HepG2 (cell line): ENCODE measurements around the gene CCS. TPM values are rescaled to one million over a fixed set of nuclear protein-coding genes. Genes with fewer than 3 reads are reported as not detected.

Experiments used
- ETS1 ChIP-seq: sonication (generic); formaldehyde crosslinking; IDR thresholded peaks from 2 replicates; pipeline ENCODE4 v1.4.0; 2020; ENCODE audit warnings: missing genetic modification reagents
- HOXA3 ChIP-seq: sonication (generic); formaldehyde crosslinking; IDR thresholded peaks from 2 replicates; pipeline ENCODE4 v1.5.0; 2020; ENCODE audit warnings: missing genetic modification reagents
- JDP2 ChIP-seq: sonication (generic); formaldehyde crosslinking; IDR thresholded peaks from 2 replicates; pipeline ENCODE4 v1.8.1; 2022; ENCODE audit warnings: missing genetic modification reagents, borderline replicate concordance
- MEIS2 ChIP-seq: sonication (generic); formaldehyde crosslinking; IDR thresholded peaks from 2 replicates; pipeline ENCODE4 v1.9.0; 2021; ENCODE audit warnings: mild to moderate bottlenecking, missing genetic modification reagents
- NCOA2 ChIP-seq: sonication (generic); formaldehyde crosslinking; IDR thresholded peaks from 2 replicates; pipeline ENCODE4 v1.8.0; 2022; ENCODE audit warnings: inconsistent platforms
- POLR2AphosphoS2 ChIP-seq: IDR thresholded peaks from 2 replicates; pipeline ENCODE4 v1.6.1; 2011; ENCODE audit warnings: low read depth, low read length, improper control_type of control experiment
- RBM39 ChIP-seq: fragments of 200-400 bp; formaldehyde crosslinking; IDR thresholded peaks from one replicate; pipeline ENCODE4 v1.6.1; 2018; ENCODE audit warnings: antibody characterized with exemption, mild to moderate bottlenecking, low read depth, low read length; ENCODE audit not compliant: poor library complexity, severe bottlenecking
- SOX13 ChIP-seq, 3 experiments: fragments of 450-650 bp in 1 of 3; sonication (generic) in 1 of 3; formaldehyde crosslinking in 1 of 3; IDR thresholded peaks in 2 of 3; conservative IDR thresholded peaks in 1 of 3; 2 replicates each; pipeline versions ENCODE4 v1.5.0 to v1.6.1; 2016 to 2020; ENCODE audit warnings: antibody characterized with exemption in 1 of 3, mild to moderate bottlenecking in 1 of 3, missing compliant biosample characterization in 1 of 3, missing genetic modification reagents in 1 of 3, moderate library complexity in 1 of 3
- TFDP2 ChIP-seq: sonication (generic); formaldehyde crosslinking; IDR thresholded peaks from 2 replicates; pipeline ENCODE4 v1.4.0; 2020; ENCODE audit warnings: missing genetic modification reagents
- ZNF430 ChIP-seq: sonication (generic); formaldehyde crosslinking; IDR thresholded peaks from 2 replicates; pipeline ENCODE4 v1.9.0; 2021; ENCODE audit warnings: mild to moderate bottlenecking, missing genetic modification reagents
- ZNF503 ChIP-seq: sonication (generic); formaldehyde crosslinking; IDR thresholded peaks from 2 replicates; pipeline ENCODE4 v1.4.0; 2020; ENCODE audit warnings: missing genetic modification reagents
- ZNF616 ChIP-seq: sonication (generic); formaldehyde crosslinking; IDR thresholded peaks from 2 replicates; pipeline ENCODE4 v1.5.0; 2020; ENCODE audit warnings: low read depth, mild to moderate bottlenecking, missing genetic modification reagents
- polyA plus RNA-seq, 8 experiments: library from polyadenylated mRNA; depleted of rRNA in 3 of 8; stranded (reverse) in 7 of 8; unstranded in 1 of 8; fragments of >200 nt; fragmentation: Illumina TruSeq in 4 of 8; extraction: Trizol in 4 of 8; gene quantifications; 2 replicates each; pipeline versions ENCODE4 v1.2.1 to v1.2.3, GENCODE V29; 2011 to 2016; ENCODE audit warnings: low read depth in 4 of 8, missing spikeins in 1 of 8, mixed read lengths in 1 of 8; ENCODE audit not compliant: insufficient read depth in 1 of 8
- total RNA-seq, 5 experiments: library from RNA; depleted of rRNA; stranded (reverse); fragments of >200 nt; fragmentation: Illumina TruSeq; extraction: Trizol; gene quantifications; 2 replicates each; pipeline ENCODE4 v1.2.3, GENCODE V29; 2016; ENCODE audit warnings: low read depth in 1 of 5

Gene CCS
- total and polyA plus RNA-seq, 2 of the 13 experiments (the other 11 are each of a cell fraction or from before 2014, with no cell fraction given) = 25.4 to 44.6 TPM

GRCh38 chr11:66555416-66555815 is 37.6 kb upstream of the CCS start (continued):
- TF ChIP-seq ZNF503 (no peak), POLR2AphosphoS2 (no peak), HOXA3 (CRISPR knock-in tag) (no peak), ZNF616 (no peak), RBM39 (no peak), ETS1 (CRISPR knock-in tag) (no peak), ZNF430 (CRISPR knock-in tag) (no peak), NCOA2 (CRISPR knock-in tag) (no peak), JDP2 (CRISPR knock-in tag) (no peak), TFDP2 (CRISPR knock-in tag) (no peak), SOX13 (IDR thresholded peaks at IDR 0.05) (no peak), SOX13 (CRISPR knock-in tag; conservative IDR thresholded peaks at IDR 0.05 in 1 of 2, IDR thresholded peaks at IDR 0.05 in 1 of 2) (no peak), MEIS2 (no peak)
- TF ChIP-seq, all 625 proteins: peak for 0
